Adrenal gland (tissue), 12 donors: ENCODE data around the gene CLMN. TPM values are rescaled to one million over a fixed set of nuclear protein-coding genes. Genes with fewer than 3 reads are reported as not detected.
A peak's percentile ranks its signal among the peaks of the same experiment; 100 is the strongest.

Experiments
- DNase-seq, 7 donors: peaks; one replicate each; pipeline ENCODE4 v3.0.0-alpha.2; 2019 to 2020
- H3K27ac ChIP-seq, 5 donors: fragments of 200-600 bp; sonication (generic) in 4 of 5; 1 replicate in 3 of 5; 2 replicates in 2 of 5; pipeline versions ENCODE4 v1.5.1 to v1.8.0; 2016 to 2020; ENCODE audit warnings: mild to moderate bottlenecking in 1 of 5
- H3K27me3 ChIP-seq: fragments of 200-600 bp; 2 replicates; pipeline ENCODE4 v1.8.0; 2021
- H3K36me3 ChIP-seq, 2 donors: fragments of 200-600 bp; replicated peaks in 1 of 2; 1 replicate in 1 of 2; 2 replicates in 1 of 2; pipeline versions ENCODE4 v1.5.1 to v1.8.0; 2018 to 2022
- H3K4me1 ChIP-seq, 2 donors: fragments of 200-600 bp; replicated peaks in 1 of 2; 1 replicate in 1 of 2; 2 replicates in 1 of 2; pipeline versions ENCODE4 v1.5.1 to v1.8.0; 2018 to 2021
- H3K4me3 ChIP-seq, 4 donors: fragments of 200-600 bp; sonication (generic) in 3 of 4; one replicate each; pipeline ENCODE4 v1.5.1; 2016 to 2018
- H3K9me3 ChIP-seq, 3 donors: fragments of 200-600 bp; sonication (generic) in 1 of 3; replicated peaks in 1 of 3; 1 replicate in 2 of 3; 2 replicates in 1 of 3; pipeline versions ENCODE4 v1.5.1 to v1.8.0; 2016 to 2021
- CTCF ChIP-seq, 6 experiments: fragments of 450-650 bp in 4 of 6; fragments of 200-600 bp in 2 of 6; sonication (generic) in 1 of 6; IDR thresholded peaks; 1 replicate in 5 of 6; 2 replicates in 1 of 6; pipeline versions ENCODE4 v1.5.1 to v1.8.0; 2016 to 2021; ENCODE audit warnings: antibody characterized with exemption in 6 of 6, mild to moderate bottlenecking in 2 of 6, moderate library complexity in 1 of 6
- POLR2A ChIP-seq, 2 donors: fragments of 450-650 bp; IDR thresholded peaks; one replicate each; pipeline ENCODE4 v1.6.1; 2017; ENCODE audit warnings: antibody characterized with exemption in 2 of 2, mild to moderate bottlenecking in 2 of 2, moderate library complexity in 1 of 2
- WGBS, 4 donors: extraction: QIAGEN DNeasy Blood & Tissue Kit in 2 of 4; methylation state at CpG; one replicate each; pipeline versions ENCODE4 v1.1.5 to v1.1.7; 2013 to 2017; 5-methylcytosine and 5-hydroxymethylcytosine counted together
- intact Hi-C, 2 donors: fragments of 100-400 bp; cut with DNase I; formaldehyde crosslinking; loops; one replicate each; pipeline versions ENCODE4 v1.14.1 to v1.15.0; 2022 to 2023
- polyA plus RNA-seq, 3 donors: library from polyadenylated mRNA; stranded (reverse); fragments of 200-250 nt in 2 of 3; fragments of 350-450 nt in 1 of 3; fragmentation: Illumina TruSeq in 1 of 3; extraction: RNeasy Lipid Tissue Mini Kit (QIAGEN cat#74804) in 1 of 3; gene quantifications; one replicate each; pipeline ENCODE4 v1.2.3, GENCODE V29; 2013 to 2014
- total RNA-seq, 9 donors: library from RNA; depleted of rRNA in 4 of 9; stranded (reverse); fragments of >200 nt in 4 of 9; fragments of 120-200 nt in 1 of 9; fragmentation: NEBNext Ultra II Directional in 1 of 9; extraction: Animal tissue kit (Norgen Biotek cat#: 25700) in 1 of 9; gene quantifications; one replicate each; pipeline versions ENCODE4 v1.1.0 to v1.2.4, GENCODE V29; 2013 to 2023
- donor health status: healthy with polysubstance abuse.
- donor health status: Bipolar disorder and iron deficiency.
- donor health status: DM: yes; HTN: yes; CAD: no.
- donor health status: DM: no; HTN: no; CAD: no.
- donor health status: DM: no; HTN: no; CAD: no.
- donor health status: DM: yes; HTN: yes; CAD: no.

The CLMN gene
- total and polyA plus RNA-seq, 12 donors = 2.7 to 9.5 (median 4.9) TPM

DNA sequence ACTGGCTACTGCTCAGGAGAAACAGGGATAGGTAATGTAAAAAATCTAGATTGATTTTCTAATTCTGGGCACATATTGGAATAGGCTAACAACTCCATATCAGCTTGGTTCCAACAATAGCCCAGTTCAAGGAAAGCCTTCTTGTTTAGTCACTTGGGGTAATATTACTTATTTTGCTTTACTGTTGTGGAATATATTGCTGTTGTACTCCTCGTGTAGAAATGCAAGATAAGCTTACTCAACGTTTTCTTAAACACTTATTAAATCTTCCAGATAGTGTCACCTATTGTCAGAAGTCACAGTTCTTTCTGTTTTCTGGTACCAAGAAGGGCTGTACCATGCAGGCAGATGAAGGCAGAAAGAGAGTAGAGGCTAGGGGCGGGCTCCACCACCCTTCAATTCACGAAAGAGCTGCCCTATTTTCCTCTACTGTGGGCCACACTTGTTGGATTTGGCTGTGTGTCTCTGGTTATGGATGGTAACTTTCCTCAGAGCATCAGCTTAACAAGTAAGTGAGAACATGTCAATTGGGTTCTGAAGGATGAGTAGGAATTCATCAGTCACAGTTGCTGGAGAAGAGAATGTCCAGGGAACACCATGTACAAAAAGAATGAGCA is 38.0 kb downstream of the CLMN start:
- no peak overlapping the region for H3K4me3 ChIP-seq
- DNase-seq = peak in 1 of 7 donors; percentile 4
- intact Hi-C loops = no loop called here
- H3K9me3 ChIP-seq = no peaks in the 10 kb centered on the region
- H3K27me3 ChIP-seq = no peaks in the 10 kb centered on the region
- no peak overlapping the region for H3K27ac ChIP-seq
- WGBS, 4 donors = 71 to 75% (median 72%) methylated on average over 4 of the region's 4 CpGs
- no peaks in the 10 kb centered on the region for H3K36me3 ChIP-seq
- no peak for TF ChIP-seq CTCF (IDR thresholded peaks at IDR 0.05)
- TF ChIP-seq POLR2A (IDR thresholded peaks at IDR 0.05) = no peak
- H3K4me1 ChIP-seq = peaks cover 0 to 13% of the 10 kb centered on the region in 2 donors

DNA sequence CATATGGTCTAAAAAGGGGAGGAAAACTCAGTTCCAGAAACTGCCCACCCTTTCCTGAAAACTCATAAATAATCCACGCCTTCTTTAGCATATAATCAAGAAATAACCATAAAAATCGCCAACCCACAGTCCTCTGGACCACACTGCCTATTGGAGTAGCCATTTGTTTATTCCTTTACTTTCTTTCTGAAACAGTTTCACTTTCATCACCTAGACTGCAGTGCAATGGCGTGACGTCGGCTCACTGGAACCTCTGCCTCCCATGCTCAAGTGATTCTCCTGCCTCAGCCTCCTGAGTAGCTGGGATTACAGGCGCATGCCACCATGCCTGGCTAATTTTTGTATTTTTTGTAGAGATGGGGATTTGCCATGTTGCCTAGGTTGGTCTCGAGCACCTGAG is 44.2 kb downstream of the CLMN start:
- intact Hi-C loops = no loop called here
- Histone ChIP-seq H3K27me3 (no peaks in the 10 kb centered on the region), H3K4me3 (no peak overlapping the region), H3K36me3 (no peaks in the 10 kb centered on the region), H3K9me3 (no peaks in the 10 kb centered on the region), H3K4me1 (peaks cover 0 to 4% of the 10 kb centered on the region in 2 donors), H3K27ac (no peak overlapping the region)
- peak in 1 of 7 donors; percentile 18 for DNase-seq
- WGBS, 4 donors = 90 to 98% (median 94%) methylated on average over 7 of the region's 7 CpGs
- TF ChIP-seq POLR2A (IDR thresholded peaks at IDR 0.05) (no peak), CTCF (IDR thresholded peaks at IDR 0.05) (no peak)

- Histone ChIP-seq H3K36me3 (no peaks in the 10 kb centered on the region), H3K4me3 (no peak overlapping the region), H3K4me1 (no peaks in the 10 kb centered on the region), H3K9me3 (no peaks in the 10 kb centered on the region), H3K27me3 (no peaks in the 10 kb centered on the region), H3K27ac (no peak overlapping the region)
- DNase-seq = peak in 1 of 7 donors; percentile 4
- 92 to 94% (median 93%) methylated on average over 6 of the region's 6 CpGs for WGBS, 4 donors
- TF ChIP-seq CTCF (IDR thresholded peaks at IDR 0.05) (no peak), POLR2A (IDR thresholded peaks at IDR 0.05) (no peak)
- intact Hi-C loops = no loop called here
These were observed 44.8 kb downstream of the CLMN start for GRCh38 chr14:95274874-95275273.

DNA sequence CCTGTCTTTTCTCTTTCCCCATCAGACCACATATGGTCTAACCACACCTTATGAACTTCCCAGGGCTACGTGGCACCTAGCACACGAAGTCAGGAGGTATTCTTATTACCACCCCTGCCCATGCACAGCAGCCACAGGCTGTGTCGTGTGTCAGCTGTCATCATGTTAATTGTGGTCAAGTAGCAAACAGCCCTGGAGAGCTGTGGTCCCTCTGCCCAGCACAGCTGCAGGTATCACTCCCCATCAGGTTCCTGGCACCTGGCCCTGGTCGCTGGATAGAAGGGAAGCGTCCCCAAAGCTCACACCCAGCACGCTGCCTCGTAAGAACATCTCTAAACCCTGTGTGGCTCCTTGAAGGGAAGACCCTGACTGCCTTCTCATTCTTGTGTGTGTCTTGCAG is 45.4 kb downstream of the CLMN start:
- intact Hi-C loops = no loop called here
- no peaks in the 10 kb centered on the region for H3K36me3 ChIP-seq
- H3K27ac ChIP-seq = no peak overlapping the region
- no peaks in the 10 kb centered on the region for H3K4me1 ChIP-seq
- WGBS, 4 donors = 87 to 93% (median 91%) methylated on average over 7 of the region's 7 CpGs
- no peaks in the 10 kb centered on the region for H3K27me3 ChIP-seq
- DNase-seq = peak in 1 of 7 donors; percentile 27
- no peak for TF ChIP-seq POLR2A (IDR thresholded peaks at IDR 0.05)
- no peak for TF ChIP-seq CTCF (IDR thresholded peaks at IDR 0.05)
- H3K9me3 ChIP-seq = no peaks in the 10 kb centered on the region
- no peak overlapping the region for H3K4me3 ChIP-seq
